ENCODE data around the gene DAGLB.

Gene DAGLB

GRCh38 chr7:6444516-6445269, 3.1 kb downstream of the DAGLB start:
- no peak for TF ChIP-seq CTCF (IDR thresholded peaks at IDR 0.05; ENCODE audit: low read depth, low read length)
- DNase-seq (ENCODE audit: extremely low read depth, low read depth), result no peak

- no peak for TF ChIP-seq CTCF (IDR thresholded peaks at IDR 0.05; ENCODE audit: low read depth, low read length)
- peak; percentile 41 for DNase-seq (ENCODE audit: extremely low read depth, low read depth)
These were observed 4.3 kb downstream of the DAGLB start for GRCh38 chr7:6443372-6443941.

- no peak for TF ChIP-seq CTCF (IDR thresholded peaks at IDR 0.05; ENCODE audit: low read depth, low read length)
- DNase-seq (ENCODE audit: extremely low read depth, low read depth), result no peak
These were observed 5.6 kb downstream of the DAGLB start for GRCh38 chr7:6442114-6442513.

- TF ChIP-seq CTCF (IDR thresholded peaks at IDR 0.05; ENCODE audit: low read depth, low read length), result no peak
These were observed 7.4 kb downstream of the DAGLB start for GRCh38 chr7:6440381-6440780.

GRCh38 chr7:6438427-6438826, 9.3 kb downstream of the DAGLB start:
- no peak for DNase-seq (ENCODE audit: extremely low read depth, low read depth)

More at GRCh38 chr7:6440381-6440780, 7.4 kb downstream of the DAGLB start:
- DNase-seq (ENCODE audit: extremely low read depth, low read depth), result no peak

GRCh38 chr7:6437251-6437650, 10.5 kb downstream of the DAGLB start:
- DNase-seq (ENCODE audit: extremely low read depth, low read depth), result no peak

More at GRCh38 chr7:6438427-6438826, 9.3 kb downstream of the DAGLB start:
- no peak for TF ChIP-seq CTCF (IDR thresholded peaks at IDR 0.05; ENCODE audit: low read depth, low read length)

More at GRCh38 chr7:6437251-6437650, 10.5 kb downstream of the DAGLB start:
- no peak for TF ChIP-seq CTCF (IDR thresholded peaks at IDR 0.05; ENCODE audit: low read depth, low read length)
